ENCODE data around the gene IMMP2L.
"Not testable (repeated sequence)": the region's sequence is repeated elsewhere in the genome, so short reads cannot be mapped to it uniquely, and the experiment has no call there.

Gene IMMP2L

DNA sequence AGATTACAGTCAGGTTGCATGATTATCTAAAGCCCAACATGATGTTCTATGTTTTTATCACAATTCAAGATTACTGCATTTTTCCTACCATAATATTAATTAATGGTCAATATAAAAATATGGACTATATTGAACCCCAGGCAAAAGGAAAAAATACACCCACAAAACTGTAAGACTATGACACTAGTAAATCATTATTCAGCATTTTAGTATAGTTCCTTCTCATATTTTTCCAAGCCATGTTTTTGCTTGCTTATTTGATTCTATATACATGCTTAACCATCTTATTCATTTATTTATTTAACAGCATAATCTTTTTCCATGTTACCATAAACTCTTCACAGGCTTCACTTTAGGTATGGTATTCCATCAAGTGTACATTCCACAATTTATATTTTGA lies 101.6 kb downstream of the IMMP2L start:
- DNase-seq (ENCODE audit: low read depth, low spot score) = no peak

DNA sequence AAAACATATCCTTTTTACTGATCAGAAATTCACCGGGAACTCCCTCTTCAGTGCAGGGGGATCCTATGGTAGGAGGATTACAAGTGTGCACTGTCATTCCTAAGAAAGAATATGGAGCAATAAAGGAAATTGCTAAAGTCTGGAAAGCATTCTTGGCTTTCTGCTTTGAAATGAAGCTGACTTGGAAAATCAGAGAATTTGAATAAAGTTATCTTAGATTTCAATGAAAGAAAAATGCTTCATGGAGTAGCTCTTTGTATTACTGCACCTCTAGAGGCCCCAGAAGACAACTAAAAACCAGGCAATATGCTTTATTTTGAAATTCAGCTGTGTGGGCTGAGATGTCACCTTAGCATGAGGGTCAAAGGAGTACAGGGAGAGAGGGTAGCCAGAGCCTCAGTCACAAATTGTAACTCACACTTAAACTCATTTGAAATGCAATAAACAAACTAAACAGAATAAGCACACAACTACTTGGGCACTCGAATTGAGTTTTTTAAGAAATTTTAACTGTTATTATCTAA lies 102.5 kb downstream of the IMMP2L start:
- no peak for DNase-seq (ENCODE audit: low read depth, low spot score)

DNA sequence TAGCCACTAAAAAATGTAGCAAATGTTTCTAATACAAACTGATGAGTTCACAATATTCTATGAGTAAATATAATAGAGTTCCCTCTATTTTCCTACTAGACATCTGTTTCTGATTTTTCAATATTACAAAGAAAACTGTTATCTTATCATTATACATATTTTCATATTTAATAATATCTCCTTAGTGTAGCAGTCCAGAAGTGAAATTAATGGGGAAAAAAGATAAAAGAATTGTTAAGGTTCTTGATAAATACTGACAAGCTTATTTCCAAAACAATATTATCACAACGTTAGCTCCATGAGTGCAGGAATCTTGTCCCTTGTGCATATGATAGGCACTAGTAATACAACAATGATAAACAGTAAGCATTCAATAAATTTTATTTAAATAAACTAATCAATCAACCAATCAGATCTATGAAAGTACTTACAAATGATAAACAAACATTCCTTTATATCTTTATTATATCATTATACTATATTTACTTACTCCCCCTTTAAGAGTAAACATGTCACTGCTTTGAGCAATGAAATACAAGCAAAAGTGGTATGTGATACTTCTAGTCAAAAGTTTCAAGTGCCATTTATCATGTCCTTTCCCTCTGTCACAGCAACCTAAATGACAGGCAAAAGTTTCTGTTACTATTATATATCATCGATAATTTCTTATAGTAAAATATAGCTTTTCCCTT lies 103.1 kb downstream of the IMMP2L start:
- DNase-seq (ENCODE audit: low read depth, low spot score) = no peak

DNA sequence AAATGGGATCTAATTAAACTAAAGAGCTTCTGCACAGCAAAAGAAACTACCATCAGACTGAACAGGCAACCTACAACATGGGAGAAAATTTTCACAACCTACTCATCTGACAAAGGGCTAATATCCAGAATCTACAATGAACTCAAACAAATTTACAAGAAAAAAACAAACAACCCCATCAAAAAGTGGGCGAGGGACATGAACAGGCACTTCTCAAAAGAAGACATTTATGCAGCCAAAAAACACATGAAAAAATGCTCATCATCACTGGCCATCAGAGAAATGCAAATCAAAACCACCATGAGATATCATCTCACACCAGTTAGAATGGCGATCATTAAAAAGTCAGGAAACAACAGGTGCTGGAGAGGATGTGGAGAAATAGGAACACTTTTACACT lies 111.6 kb downstream of the IMMP2L start:
- not testable (repeated sequence) for DNase-seq (ENCODE audit: low read depth, low spot score)

DNA sequence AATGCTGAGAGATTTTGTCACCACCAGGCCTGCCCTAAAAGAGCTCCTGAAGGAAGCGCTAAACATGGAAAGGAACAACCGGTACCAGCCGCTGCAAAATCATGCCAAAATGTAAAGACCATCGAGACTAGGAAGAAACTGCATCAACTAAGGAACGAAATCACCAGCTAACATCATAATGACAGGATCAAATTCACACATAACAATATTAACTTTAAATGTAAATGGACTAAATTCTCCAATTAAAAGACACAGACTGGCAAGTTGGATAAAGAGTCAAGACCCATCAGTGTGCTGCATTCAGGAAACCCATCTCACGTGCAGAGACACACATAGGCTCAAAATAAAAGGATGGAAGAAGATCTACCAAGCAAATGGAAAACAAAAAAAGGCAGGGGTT lies 114.8 kb downstream of the IMMP2L start:
- DNase-seq (ENCODE audit: low read depth, low spot score) = not testable (repeated sequence)

DNA sequence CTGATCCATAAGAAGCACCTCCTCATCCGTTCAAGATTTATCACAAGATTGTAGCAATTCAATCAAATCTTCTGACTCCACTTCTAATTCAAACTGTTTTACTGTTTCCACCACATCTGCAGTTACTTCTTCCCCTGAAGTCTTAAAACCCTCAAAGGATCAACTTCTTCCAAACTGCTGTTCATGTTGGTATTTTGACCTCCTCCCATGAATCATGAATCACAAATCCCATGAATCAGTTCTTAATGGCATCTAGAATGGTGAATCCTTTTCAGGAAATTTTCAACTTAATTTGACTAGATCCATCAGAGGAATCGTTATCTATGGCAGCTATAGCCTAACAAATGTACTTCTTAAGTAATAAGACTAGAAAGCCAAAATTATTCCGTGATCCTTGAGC lies 122.3 kb downstream of the IMMP2L start:
- DNase-seq (ENCODE audit: low read depth, low spot score) = no peak

DNA sequence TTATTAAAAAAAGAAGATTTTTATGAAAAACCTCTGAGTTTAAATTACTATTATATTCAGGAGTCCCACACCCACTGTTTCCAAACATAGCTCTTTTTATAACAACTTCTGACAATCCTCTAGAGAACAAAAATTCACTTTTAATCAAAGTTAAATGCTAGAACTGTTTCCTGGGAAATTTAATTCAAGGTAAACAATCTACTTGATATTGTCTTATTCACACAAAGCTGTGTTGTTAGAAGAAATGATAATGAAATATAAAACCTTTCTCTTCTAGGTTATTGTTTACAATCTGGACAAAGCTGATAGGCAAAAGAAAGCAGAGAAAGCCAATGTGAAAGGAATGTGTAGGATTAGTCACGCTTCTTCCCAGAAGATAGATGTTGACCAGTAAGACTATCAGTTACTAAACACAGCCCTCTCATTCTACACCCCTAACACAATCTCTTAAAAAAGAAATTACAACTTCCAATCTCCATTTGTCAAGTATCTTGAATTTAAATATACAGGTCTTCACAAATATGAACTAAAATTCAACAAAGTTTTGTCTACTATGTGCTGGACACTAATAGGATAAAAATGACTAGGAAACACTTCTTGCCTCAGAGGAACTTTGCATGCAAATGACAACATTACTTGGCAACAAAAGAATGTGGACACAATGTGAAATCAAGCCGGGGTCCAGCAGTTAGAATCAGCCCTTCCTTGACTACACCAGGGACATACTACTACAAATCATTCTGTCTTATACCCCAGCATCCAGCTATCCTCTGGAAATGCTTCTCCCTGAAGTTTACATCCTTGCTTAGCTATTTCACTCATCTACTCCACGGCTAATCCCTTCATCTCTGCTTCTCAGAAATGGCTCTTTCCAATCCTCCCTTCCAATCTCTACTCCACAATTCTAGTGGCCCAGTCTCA lies 123.7 kb downstream of the IMMP2L start:
- peak; percentile 6 for DNase-seq (ENCODE audit: low read depth, low spot score)

DNA sequence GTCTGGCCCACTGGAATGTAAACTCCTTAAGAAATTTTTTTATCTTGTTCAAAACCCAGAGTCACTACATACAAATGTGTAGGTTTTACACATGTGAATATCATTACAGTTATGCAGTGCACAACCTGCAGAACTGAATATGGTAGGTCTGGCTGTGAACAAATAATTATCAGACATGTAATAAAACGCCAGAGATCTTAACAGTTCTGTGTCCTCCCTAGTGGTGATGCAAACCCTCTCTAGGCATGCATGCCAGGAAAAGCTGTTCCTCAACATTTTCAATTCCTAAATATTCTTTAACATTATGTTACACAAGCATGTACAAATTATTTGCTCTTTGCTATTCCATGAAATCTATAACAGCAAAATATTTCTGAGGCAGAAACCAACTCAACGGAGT lies 124.6 kb downstream of the IMMP2L start:
- DNase-seq (ENCODE audit: low read depth, low spot score) = no peak

DNA sequence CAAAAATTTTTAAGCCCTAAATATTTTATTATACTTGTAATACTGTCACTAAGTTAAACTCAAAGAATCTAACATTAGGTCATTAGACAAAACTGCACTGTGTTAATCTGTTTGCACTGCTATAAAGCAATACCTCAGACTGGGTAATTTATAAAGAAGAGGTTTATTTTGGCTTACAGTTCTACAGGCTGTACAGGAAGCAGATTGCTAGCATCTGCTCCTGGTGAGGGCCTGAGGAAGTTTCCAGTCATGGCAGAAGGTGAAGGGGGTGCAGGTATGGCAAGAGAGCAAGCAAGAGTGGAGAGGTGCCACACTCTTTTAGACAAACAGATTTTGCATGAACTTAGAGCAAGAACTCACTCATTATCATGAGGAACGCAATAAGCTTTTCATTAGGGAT lies 125.7 kb downstream of the IMMP2L start:
- DNase-seq (ENCODE audit: low read depth, low spot score) = no peak

DNA sequence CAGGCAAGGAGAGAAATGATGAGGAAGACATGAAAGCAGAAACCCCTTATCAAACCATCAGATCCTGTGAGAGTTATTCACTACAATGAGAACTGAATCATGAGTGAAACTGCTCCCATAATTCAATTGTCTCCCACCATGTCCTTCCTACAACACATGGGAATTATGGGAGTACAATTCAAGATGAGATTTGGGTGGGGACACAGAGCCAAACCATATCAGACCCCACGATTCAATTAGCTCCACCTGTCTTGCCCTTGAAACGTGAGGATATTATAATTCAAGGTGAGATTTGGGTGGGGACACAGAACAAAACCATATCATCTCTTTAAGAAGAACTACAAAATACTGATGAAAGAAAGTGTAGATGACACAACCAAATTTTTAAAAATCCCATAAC lies 128.9 kb downstream of the IMMP2L start:
- DNase-seq (ENCODE audit: low read depth, low spot score) = no peak

DNA sequence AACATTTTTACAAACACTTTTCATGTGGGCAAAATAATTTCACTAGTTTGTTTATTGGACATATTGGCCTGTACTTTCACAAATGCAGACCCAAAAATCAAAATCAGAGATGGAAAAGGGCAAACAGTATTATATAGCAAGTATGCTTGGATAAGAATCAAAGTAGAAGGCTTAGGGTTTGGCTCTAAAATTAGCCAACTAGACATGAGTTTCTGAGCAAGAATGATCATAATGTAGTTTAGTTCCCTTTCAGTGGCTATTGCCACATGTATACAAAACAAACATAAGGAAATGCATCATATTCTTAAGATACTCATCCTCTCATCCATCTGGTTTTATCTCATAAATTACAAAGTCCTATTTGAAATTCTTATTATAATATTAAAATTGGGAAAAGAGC lies 132.5 kb downstream of the IMMP2L start:
- DNase-seq (ENCODE audit: low read depth, low spot score) = no peak

DNA sequence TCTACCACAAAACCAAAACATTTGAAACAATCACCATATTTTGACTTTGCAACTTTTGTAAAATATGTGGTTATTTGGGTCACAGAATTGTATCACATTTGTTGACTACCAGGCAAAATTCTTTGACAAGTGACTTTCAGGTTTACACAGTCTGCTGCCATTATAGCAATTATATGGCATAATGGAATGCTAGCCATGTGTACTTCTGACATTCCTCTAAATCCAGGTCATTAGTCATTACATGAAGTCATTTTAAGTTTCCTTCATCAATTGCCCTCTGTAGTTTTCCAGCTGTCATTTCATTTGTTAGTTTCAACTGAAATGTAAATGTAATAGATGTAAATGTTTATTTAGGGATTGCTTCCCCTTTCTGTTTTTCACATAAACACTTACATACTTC lies 137.5 kb downstream of the IMMP2L start:
- DNase-seq (ENCODE audit: low read depth, low spot score) = no peak

DNA sequence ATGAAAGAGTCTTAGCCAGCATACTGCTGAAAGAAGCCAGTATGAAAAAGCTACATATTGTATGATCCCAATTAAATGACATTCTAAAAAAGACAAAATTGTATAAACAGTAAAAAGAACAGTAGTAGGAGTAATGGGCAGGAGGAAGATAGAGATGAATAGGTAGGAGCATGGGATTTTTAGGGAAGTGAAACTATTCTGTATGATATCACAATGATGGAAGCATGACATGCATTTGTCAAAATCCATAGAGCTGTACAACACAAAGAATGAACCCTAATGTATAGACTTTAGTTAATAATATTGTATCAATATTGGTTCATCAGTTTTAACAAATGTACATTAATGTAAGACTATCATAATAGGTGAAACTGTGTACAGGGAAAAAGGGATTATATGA lies 147.9 kb downstream of the IMMP2L start:
- DNase-seq (ENCODE audit: low read depth, low spot score) = no peak

DNA sequence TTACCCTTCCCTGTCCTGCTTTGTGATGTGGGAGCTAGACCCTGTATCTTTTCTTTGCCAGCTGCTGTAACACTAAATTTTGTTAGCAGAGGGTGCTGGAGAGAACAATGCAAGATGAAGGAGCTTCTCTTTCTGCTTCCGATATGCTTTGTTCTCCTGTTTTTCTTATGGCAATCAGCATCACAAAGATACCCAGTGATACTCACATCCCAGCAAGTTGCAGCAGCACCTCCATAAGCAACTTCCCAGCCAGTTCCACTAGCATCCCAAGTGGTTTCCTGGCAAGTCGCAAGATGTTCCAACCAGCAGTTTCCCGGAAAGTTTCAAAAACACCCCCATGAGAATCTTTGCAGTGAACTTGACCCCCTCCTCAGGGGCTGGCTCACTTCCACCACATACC lies 148.6 kb downstream of the IMMP2L start:
- peak; percentile 4 for DNase-seq (ENCODE audit: low read depth, low spot score)

DNA sequence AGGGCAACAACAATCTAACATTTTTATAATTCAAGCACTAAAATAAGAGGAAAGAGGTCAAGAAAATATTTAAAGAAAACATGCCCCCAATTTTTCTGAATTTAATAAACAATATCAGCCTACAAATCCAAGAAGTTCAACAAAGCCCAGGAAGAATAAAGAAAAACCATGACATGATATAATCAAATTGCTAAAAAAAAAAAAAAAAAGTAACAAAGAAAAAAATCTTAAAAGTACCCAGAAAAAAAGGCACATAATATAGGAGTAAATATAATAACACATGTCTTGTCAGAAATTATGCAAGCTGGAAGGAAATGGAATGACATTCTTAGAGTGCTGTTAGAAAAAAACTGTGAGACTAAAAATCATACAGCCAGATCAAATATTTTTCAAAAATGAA lies 151.4 kb downstream of the IMMP2L start:
- no peak for DNase-seq (ENCODE audit: low read depth, low spot score)

DNA sequence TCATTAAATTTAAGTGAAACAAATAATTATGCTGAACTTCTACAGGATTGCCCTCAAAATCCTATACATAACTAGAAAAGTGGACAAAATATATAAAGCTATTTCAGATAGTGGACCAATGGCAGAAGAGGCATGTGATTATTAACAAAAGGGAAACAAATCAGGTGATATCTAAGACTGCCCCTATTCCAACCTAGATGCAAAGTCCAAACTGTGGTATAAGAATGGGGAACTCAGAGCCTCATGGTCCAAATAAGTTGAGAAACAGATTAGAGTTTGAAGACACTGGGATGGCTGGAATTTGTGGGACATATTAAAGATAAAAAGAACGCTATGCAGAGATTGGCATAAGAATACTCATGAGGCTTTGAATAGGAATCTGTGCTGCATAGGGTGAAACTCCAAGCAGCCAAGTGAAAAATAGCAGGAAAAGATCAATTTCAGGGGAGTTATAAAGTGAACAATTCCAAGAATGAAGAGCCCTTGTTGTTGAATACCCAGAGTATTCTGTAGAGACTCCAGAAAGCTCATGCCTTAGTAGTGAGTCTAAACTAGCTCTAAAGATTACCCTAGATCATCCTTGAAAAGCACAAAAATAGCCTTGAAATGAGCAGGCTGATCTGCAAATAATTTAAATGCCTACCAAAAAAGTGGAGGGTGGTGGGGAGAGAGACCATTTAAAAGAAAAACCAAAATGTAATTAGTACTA lies 152.4 kb downstream of the IMMP2L start:
- DNase-seq (ENCODE audit: low read depth, low spot score) = no peak

DNA sequence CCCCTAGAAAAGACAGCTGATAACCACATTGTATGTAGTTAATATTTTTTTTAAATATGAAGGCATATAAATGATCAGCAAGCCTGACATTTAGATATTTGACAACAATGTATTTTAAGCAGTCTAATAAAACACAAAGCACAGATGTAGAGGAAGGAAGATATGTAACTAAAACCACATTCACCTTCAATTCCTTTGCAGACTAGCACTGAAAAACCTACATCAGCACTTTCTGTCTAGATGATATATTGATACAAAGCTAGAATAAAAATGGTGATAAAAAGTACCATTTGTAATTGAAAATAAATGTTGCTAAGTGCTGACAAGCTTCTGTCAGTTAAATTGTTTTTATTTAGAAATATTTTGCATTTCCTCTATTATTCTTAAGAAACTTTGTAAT lies 153.6 kb downstream of the IMMP2L start:
- DNase-seq (ENCODE audit: low read depth, low spot score) = no peak

DNA sequence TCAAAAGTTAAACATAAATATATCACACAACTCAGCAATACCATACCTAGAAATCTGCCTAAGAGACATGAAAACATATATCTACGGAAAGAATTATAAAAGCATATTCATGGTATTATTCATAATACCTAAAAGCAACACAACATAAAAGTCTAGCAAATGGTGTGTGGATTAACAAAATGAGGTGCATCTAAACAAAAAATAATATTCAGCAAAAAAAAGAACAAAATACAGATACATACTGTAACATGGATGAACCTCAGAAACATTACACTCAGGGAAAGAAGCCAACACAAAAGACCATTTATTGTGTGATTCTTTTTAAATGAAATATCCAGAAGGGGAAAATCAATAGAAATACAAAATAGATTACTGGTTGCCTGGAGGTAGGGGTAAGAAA lies 155.0 kb downstream of the IMMP2L start:
- no peak for DNase-seq (ENCODE audit: low read depth, low spot score)

DNA sequence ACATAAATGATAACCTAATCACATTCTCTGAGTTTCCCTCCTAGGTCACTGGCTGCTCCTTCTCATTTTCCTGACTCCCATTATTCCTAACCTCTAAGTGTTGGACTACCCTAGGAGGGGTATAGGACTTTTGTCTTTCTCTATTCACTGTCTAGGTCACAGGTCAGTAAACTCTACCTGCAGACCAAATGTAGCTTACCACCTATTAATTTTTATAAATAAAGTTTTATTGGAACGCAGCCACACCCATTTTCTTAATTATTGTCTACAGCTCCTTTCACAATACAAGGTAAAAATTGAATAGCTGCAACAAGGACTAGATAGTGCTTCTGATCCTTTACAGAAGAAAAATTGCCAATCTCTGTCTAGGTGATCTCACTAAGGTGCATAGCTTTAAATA lies 156.7 kb downstream of the IMMP2L start:
- no peak for DNase-seq (ENCODE audit: low read depth, low spot score)

DNA sequence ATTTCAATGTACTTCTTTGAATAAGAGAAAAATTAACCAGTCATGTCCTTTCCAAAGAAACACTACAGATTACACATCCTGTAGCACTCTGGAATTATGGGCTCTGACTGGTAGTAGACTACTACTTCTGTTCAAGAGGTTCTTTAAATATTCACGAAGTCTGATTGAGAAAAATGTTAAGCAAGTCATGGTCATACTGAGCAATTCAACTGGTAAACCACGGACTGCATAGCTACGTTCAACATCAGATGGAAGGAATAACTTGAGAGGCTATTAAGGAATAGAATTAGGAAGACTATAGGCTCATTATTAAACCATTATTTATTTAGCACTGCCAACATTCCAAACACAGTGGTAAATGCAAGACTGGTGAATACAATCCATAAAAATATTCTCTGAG lies 160.8 kb downstream of the IMMP2L start:
- no peak for DNase-seq (ENCODE audit: low read depth, low spot score)

DNA sequence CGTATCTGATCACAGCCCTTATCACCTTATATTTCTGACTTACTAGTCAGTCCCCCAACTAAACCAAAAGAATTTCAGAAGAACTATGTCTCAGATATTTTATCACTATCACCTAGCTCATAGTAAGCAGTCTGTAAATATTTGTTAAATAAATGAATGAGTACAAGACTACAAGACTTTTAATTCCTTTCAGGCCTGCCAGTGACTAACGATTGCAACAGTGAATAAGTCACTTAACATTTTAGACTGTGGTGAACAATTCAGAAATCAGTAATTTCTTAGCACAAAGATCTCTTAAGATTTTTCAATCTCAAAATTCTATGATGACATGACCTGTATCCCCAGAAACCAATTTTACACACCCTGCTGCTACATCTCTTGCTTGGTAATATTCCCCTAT lies 162.2 kb downstream of the IMMP2L start:
- no peak for DNase-seq (ENCODE audit: low read depth, low spot score)

DNA sequence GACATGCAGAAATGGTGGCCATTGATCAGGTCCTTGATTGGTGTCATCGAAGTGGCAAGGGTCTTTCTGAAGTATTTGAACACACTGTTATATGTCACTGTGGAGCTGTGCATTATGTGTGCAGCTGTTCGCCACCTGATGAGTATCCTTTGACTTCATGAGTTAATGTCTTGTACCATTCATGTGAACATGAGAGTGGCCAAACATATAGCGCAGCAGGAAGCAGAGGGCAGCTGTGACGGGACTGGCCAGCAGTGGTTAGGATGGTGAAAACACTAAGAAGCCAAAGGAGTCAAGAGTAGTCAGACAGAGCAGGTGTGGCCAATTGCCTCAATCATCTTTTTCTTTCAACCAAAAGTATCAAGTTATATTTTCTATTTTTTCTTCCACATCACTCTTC lies 167.4 kb downstream of the IMMP2L start:
- no peak for DNase-seq (ENCODE audit: low read depth, low spot score)
